ENCODE data around the gene CDK18. TPM values are rescaled to one million over a fixed set of nuclear protein-coding genes. Genes with fewer than 3 reads are reported as not detected.

Gene CDK18
- total and polyA plus RNA-seq, 4 donors = 9.7 to 21.0 (median 15.0) TPM

GRCh38 chr1:205502992-205503391 lies 1.5 kb upstream of the CDK18 start:
- H3K27ac ChIP-seq (ENCODE audit: low read depth in 1 of 2, low read length in 1 of 2) = no peak overlapping the region
- no peak for ATAC-seq (ENCODE audit: insufficient read depth, low FRiP score)
- TF ChIP-seq CTCF (IDR thresholded peaks at IDR 0.05; ENCODE audit: control extremely low read depth, extremely low read depth) = no peak
- no peaks in the 10 kb centered on the region for H3K36me3 ChIP-seq (ENCODE audit: control insufficient read depth in 4 of 4, insufficient read depth in 4 of 4, low read length in 4 of 4)
- peaks cover 0 to 33% (median 9%) of the 10 kb centered on the region in 5 donors for H3K4me1 ChIP-seq (ENCODE audit: control insufficient read depth in 5 of 5, insufficient read depth in 5 of 5, low read length in 5 of 5)
- no peak overlapping the region for H3K4me3 ChIP-seq
- H3K9ac ChIP-seq (ENCODE audit: insufficient read depth in 1 of 2, low read length in 2 of 2) = no peak overlapping the region
- WGBS, 2 donors = 51 to 60% methylated on average over 3 of the region's 3 CpGs
- no peak for DNase-seq
- H3K27me3 ChIP-seq (ENCODE audit: control insufficient read depth in 3 of 3, insufficient read depth in 3 of 3, low read length in 2 of 3) = no peaks in the 10 kb centered on the region
- H3K9me3 ChIP-seq (ENCODE audit: control insufficient read depth in 4 of 4, insufficient read depth in 3 of 4, low read length in 3 of 4) = no peaks in the 10 kb centered on the region

GRCh38 chr1:205505076-205505729 lies 734 bp downstream of the CDK18 start:
- WGBS, 2 donors = 10 to 13% methylated on average over 17 to 18 of the region's 18 CpGs
- Histone ChIP-seq H3K36me3 (ENCODE audit: control insufficient read depth in 4 of 4, insufficient read depth in 4 of 4, low read length in 4 of 4) (no peaks in the 10 kb centered on the region), H3K4me1 (ENCODE audit: control insufficient read depth in 5 of 5, insufficient read depth in 5 of 5, low read length in 5 of 5) (peaks cover 0 to 33% (median 11%) of the 10 kb centered on the region in 5 donors), H3K4me3 (peak overlapping the region; percentile 62), H3K9ac (ENCODE audit: insufficient read depth in 1 of 2, low read length in 2 of 2) (peak overlapping the region; percentile 68 to 74), H3K27me3 (ENCODE audit: control insufficient read depth in 3 of 3, insufficient read depth in 3 of 3, low read length in 2 of 3) (no peaks in the 10 kb centered on the region), H3K27ac (ENCODE audit: low read depth in 1 of 2, low read length in 1 of 2) (peak overlapping the region; percentile 66 to 88), H3K9me3 (ENCODE audit: control insufficient read depth in 4 of 4, insufficient read depth in 3 of 4, low read length in 3 of 4) (no peaks in the 10 kb centered on the region)
- no peak for TF ChIP-seq CTCF (IDR thresholded peaks at IDR 0.05; ENCODE audit: control extremely low read depth, extremely low read depth)
- ATAC-seq (ENCODE audit: insufficient read depth, low FRiP score) = no peak
- DNase-seq = peak; percentile 34 to 40 (median 34)

- DNase-seq = peak in 1 of 3 donors; percentile 24
- ATAC-seq (ENCODE audit: insufficient read depth, low FRiP score) = peak; percentile 12
- TF ChIP-seq CTCF (IDR thresholded peaks at IDR 0.05; ENCODE audit: control extremely low read depth, extremely low read depth) = no peak
- 53 to 55% methylated on average over 15 of the region's 15 CpGs for WGBS, 2 donors
- Histone ChIP-seq H3K36me3 (ENCODE audit: control insufficient read depth in 4 of 4, insufficient read depth in 4 of 4, low read length in 4 of 4) (no peaks in the 10 kb centered on the region), H3K27ac (ENCODE audit: low read depth in 1 of 2, low read length in 1 of 2) (peak overlapping the region; percentile 28 to 88), H3K4me3 (no peak overlapping the region), H3K9me3 (ENCODE audit: control insufficient read depth in 4 of 4, insufficient read depth in 3 of 4, low read length in 3 of 4) (no peaks in the 10 kb centered on the region), H3K9ac (ENCODE audit: insufficient read depth in 1 of 2, low read length in 2 of 2) (no peak overlapping the region), H3K27me3 (ENCODE audit: control insufficient read depth in 3 of 3, insufficient read depth in 3 of 3, low read length in 2 of 3) (no peaks in the 10 kb centered on the region), H3K4me1 (ENCODE audit: control insufficient read depth in 5 of 5, insufficient read depth in 5 of 5, low read length in 5 of 5) (peaks cover 0 to 33% (median 11%) of the 10 kb centered on the region in 5 donors)
Observed at GRCh38 chr1:205505791-205506190, 1.3 kb downstream of the CDK18 start.

Measured in lung (tissue), 12 donors.